K562 (cell line): ENCODE results near the gene MAD2L1BP. TPM values are rescaled to one million over a fixed set of nuclear protein-coding genes. Genes with fewer than 3 reads are reported as not detected.
"Not testable (repeated sequence)": the region's sequence is repeated elsewhere in the genome, so short reads cannot be mapped to it uniquely, and the experiment has no call there.

Source experiments
- ATAC-seq: fragments of 200-7000 bp; cut with Tn5 transposase; 3 replicates; pipeline ENCODE4 v1.9.1; 2020; ENCODE audit warnings: moderate library complexity
- BruUV-seq: library from RNA; stranded (reverse); fragments of 400-500 nt; replicated peaks from 2 replicates; lab custom pipeline; 2021; lab: Mats Ljungman, UMichigan
- CTCF ChIA-PET: fragments of 300-600 bp; formaldehyde crosslinking; extraction: SDS; loops from one replicate; lab custom pipeline; 2021; ENCODE audit warnings: low intra/inter-chr PET ratio; lab: Yijun Ruan, JAX
- POLR2A ChIA-PET: fragments of 300-600, 350-650 bp; sonication (Branson Sonifier 250); formaldehyde crosslinking; extraction: SDS; loops from one replicate; lab custom pipeline; 2021; ENCODE audit warnings: antibody characterized with exemption, inconsistent platforms; lab: Yijun Ruan, JAX
- DNase-seq, 4 experiments: peaks; one replicate each; pipeline versions ENCODE4 v3.0.0 to v3.0.0-alpha.2; 2011 to 2018; ENCODE audit warnings: low spot score in 3 of 4, mixed read lengths in 3 of 4; ENCODE audit errors: extremely low read depth in 1 of 4
- FAIRE-seq: peaks from 2 replicates; lab custom pipeline; 2011; peaks lifted over from hg19 to GRCh38; lab: Jason Lieb, UNC
- H2AFZ ChIP-seq: 2 replicates; pipeline ENCODE4 v1.6.0; 2011; ENCODE audit warnings: low read depth, low read length, control low read depth, inconsistent platforms
- H3K27ac ChIP-seq: fragments of 200-600 bp; 3 replicates; pipeline ENCODE4 v1.8.0; 2011; ENCODE audit warnings: low read depth, mild to moderate bottlenecking, control low read depth, inconsistent platforms, low read length, moderate library complexity, mixed read lengths; ENCODE audit errors: extremely low read depth
- H3K27me3 ChIP-seq, 2 experiments: fragments of 300-600 bp in 1 of 2; 2 replicates in 1 of 2; 3 replicates in 1 of 2; pipeline versions ENCODE4 v1.6.0 to v1.8.0; 2011; ENCODE audit warnings: inconsistent platforms in 2 of 2, low read length in 2 of 2, mild to moderate bottlenecking in 1 of 2, mixed read lengths in 1 of 2, moderate library complexity in 1 of 2; ENCODE audit not compliant: control insufficient read depth in 2 of 2, insufficient read depth in 2 of 2
- H3K36me3 ChIP-seq: fragments of 300-600 bp; 3 replicates; pipeline ENCODE4 v1.8.0; 2011; ENCODE audit warnings: mild to moderate bottlenecking, low read length, inconsistent platforms; ENCODE audit not compliant: control insufficient read depth, insufficient read depth
- H3K4me1 ChIP-seq, 2 experiments: fragments of 200-600 bp in 1 of 2; replicated peaks in 1 of 2; 2 replicates in 1 of 2; 3 replicates in 1 of 2; pipeline versions ENCODE4 v1.5.1 to v1.8.0; 2011; ENCODE audit warnings: inconsistent platforms in 2 of 2, low read length in 2 of 2, mild to moderate bottlenecking in 1 of 2, mixed read lengths in 1 of 2, moderate library complexity in 1 of 2; ENCODE audit not compliant: control insufficient read depth in 2 of 2, insufficient read depth in 2 of 2
- H3K4me2 ChIP-seq: 2 replicates; pipeline ENCODE4 v1.6.1; 2011; ENCODE audit warnings: low read length, control low read depth, inconsistent platforms, mixed read lengths; ENCODE audit not compliant: insufficient read depth
- H3K4me3 ChIP-seq: fragments of 200-600 bp; sonication (generic), shearing (Covaris generic); 2 replicates; pipeline ENCODE4 v1.5.1; 2016; ENCODE audit warnings: control low read depth, inconsistent platforms
- H3K79me2 ChIP-seq: fragments of 200-600 bp; 3 replicates; pipeline ENCODE4 v1.8.0; 2011; ENCODE audit warnings: low read length, inconsistent platforms; ENCODE audit not compliant: control insufficient read depth, insufficient read depth
- H3K9ac ChIP-seq, 2 experiments: 2 replicates each; pipeline versions ENCODE4 v1.6.0 to v1.6.1; 2011; ENCODE audit warnings: low read depth in 2 of 2, low read length in 2 of 2, control low read depth in 1 of 2, inconsistent platforms in 1 of 2, mild to moderate bottlenecking in 1 of 2, mixed read lengths in 1 of 2; ENCODE audit not compliant: insufficient read depth in 1 of 2
- H3K9me1 ChIP-seq: one replicate; pipeline ENCODE4 v1.6.0; 2011; ENCODE audit warnings: inconsistent platforms, mild to moderate bottlenecking, low read length, moderate library complexity; ENCODE audit not compliant: control insufficient read depth, insufficient read depth
- H3K9me3 ChIP-seq: replicated peaks from 2 replicates; pipeline ENCODE4 v1.5.1; 2011; ENCODE audit warnings: low read depth, low read length, inconsistent platforms; ENCODE audit not compliant: control insufficient read depth, insufficient read depth
- H4K20me1 ChIP-seq: replicated peaks from 2 replicates; pipeline ENCODE4 v1.6.1; 2011; ENCODE audit warnings: low read length, inconsistent platforms, mixed read lengths; ENCODE audit not compliant: control insufficient read depth, insufficient read depth
- ASH1L ChIP-seq: fragments of 450-650 bp; IDR thresholded peaks from 2 replicates; pipeline ENCODE4 v1.6.1; 2018; ENCODE audit warnings: borderline replicate concordance, mild to moderate bottlenecking, low read depth; ENCODE audit not compliant: partially characterized antibody
- CEBPG ChIP-seq, 3 experiments: fragments of 200-800 bp in 1 of 3; sonication (Bioruptor generic) in 1 of 3; sonication (generic) in 1 of 3; formaldehyde crosslinking in 1 of 3; IDR thresholded peaks in 2 of 3; conservative IDR thresholded peaks in 1 of 3; 2 replicates each; pipeline versions ENCODE4 v1.6.1 to v1.8.0; 2016 to 2022; ENCODE audit warnings: missing compliant biosample characterization in 2 of 3, missing genetic modification characterization in 2 of 3, mild to moderate bottlenecking in 1 of 3, missing genetic modification reagents in 1 of 3
- DDX20 ChIP-seq: fragments of 450-650 bp; IDR thresholded peaks from 2 replicates; pipeline ENCODE4 v1.6.1; 2016; ENCODE audit warnings: missing genetic modification characterization, low read depth, mild to moderate bottlenecking, missing compliant biosample characterization, moderate library complexity
- FIP1L1 ChIP-seq: fragments of 200-400 bp; formaldehyde crosslinking; IDR thresholded peaks from 2 replicates; pipeline ENCODE4 v1.6.1; 2018; ENCODE audit warnings: mild to moderate bottlenecking, low read depth, low read length; ENCODE audit not compliant: poor library complexity, severe bottlenecking
- MNT ChIP-seq, 2 experiments: fragments of 450-650 bp; conservative IDR thresholded peaks; 2 replicates each; pipeline ENCODE4 v1.6.1; 2017; ENCODE audit warnings: mild to moderate bottlenecking in 2 of 2, moderate library complexity in 2 of 2
- NBN ChIP-seq: fragments of 450-650 bp; IDR thresholded peaks from 2 replicates; pipeline ENCODE4 v1.6.1; 2016; ENCODE audit warnings: low read depth, mild to moderate bottlenecking
- POLR2H ChIP-seq: IDR thresholded peaks from 2 replicates; pipeline ENCODE4 v1.6.1; 2016; ENCODE audit warnings: missing genetic modification characterization, low read depth, mild to moderate bottlenecking, control low read depth, missing compliant biosample characterization, moderate library complexity
- ZNF121 ChIP-seq: sonication (generic); formaldehyde crosslinking; conservative IDR thresholded peaks from 2 replicates; pipeline ENCODE4 v1.8.0; 2022; ENCODE audit warnings: missing genetic modification reagents
- ZNF277 ChIP-seq: fragments of 250-450 bp; sonication (Bioruptor Pico); IDR thresholded peaks from 2 replicates; pipeline ENCODE4 v1.8.0; 2022; ENCODE audit warnings: inconsistent platforms, mild to moderate bottlenecking, moderate library complexity, borderline replicate concordance
- WGBS: fragments of 100-300 bp; shearing (Covaris generic); methylation state at CpG from one replicate; pipeline ENCODE4 v1.1.6; 2016; ENCODE audit warnings: low coverage, mixed read lengths; ENCODE audit not compliant: insufficient coverage; ENCODE audit errors: missing lambda C conversion rate; 5-methylcytosine and 5-hydroxymethylcytosine counted together
- in situ Hi-C: fragments of 300-500 bp; cut with MboI; formaldehyde crosslinking; loops from 4 replicates; pipeline ENCODE4 v1.15.0; 2018; ENCODE audit warnings: inconsistent platforms, mixed read lengths
- intact Hi-C: fragments of 100-400 bp; cut with micrococcal nuclease; formaldehyde crosslinking; loops from 2 replicates; pipeline ENCODE4 v1.14.2; 2022
- polyA plus RNA-seq, 8 experiments: library from polyadenylated mRNA; depleted of rRNA in 4 of 8; stranded (reverse) in 5 of 8; unstranded in 3 of 8; fragments of >200 nt; fragmentation: Nextera tagmentation in 2 of 8; fragmentation: Illumina TruSeq in 1 of 8; extraction: Ambion mirVana in 2 of 8; extraction: Trizol in 1 of 8; gene quantifications; 2 replicates each; pipeline versions ENCODE4 v1.2.1 to v1.2.3, GENCODE V29; 2011 to 2014; ENCODE audit warnings: inconsistent platforms in 1 of 8, missing spikeins in 1 of 8
- total RNA-seq, 7 experiments: library from RNA; depleted of rRNA in 6 of 7; stranded (reverse); fragments of >200 nt in 6 of 7; fragmentation: Illumina TruSeq in 2 of 7; extraction: Trizol in 2 of 7; gene quantifications; 2 replicates each; pipeline versions ENCODE4 v1.2.1 to v1.2.3, GENCODE V29; 2011 to 2021; ENCODE audit warnings: low replicate concordance in 1 of 7

Gene MAD2L1BP
- total and polyA plus RNA-seq, 9 of the 15 experiments (the other 6 are each of a cell fraction or from before 2014, with no cell fraction given), result 69.7 to 321 (median 111) TPM

- CTCF ChIA-PET, intact Hi-C loops, FAIRE-seq: not testable (repeated sequence)
Observed at GRCh38 chr6:43589564-43589963, 46.1 kb upstream of the MAD2L1BP start.

GRCh38 chr6:43593938-43594337 is 41.7 kb upstream of the MAD2L1BP start:
- intact Hi-C loops (no loop called here), in situ Hi-C loops (no loop called here)
- Histone ChIP-seq H4K20me1 (no peaks in the 10 kb centered on the region), H3K9me3 (no peaks in the 10 kb centered on the region), H3K9me1 (no peaks in the 10 kb centered on the region), H3K79me2 (no peaks in the 10 kb centered on the region), H3K27ac (no peak overlapping the region), H3K4me2 (no peak overlapping the region), H3K4me1 (no peaks in the 10 kb centered on the region), H3K27me3 (no peaks in the 10 kb centered on the region), H3K4me3 (no peak overlapping the region), H2AFZ (no peak overlapping the region), H3K9ac (no peak overlapping the region), H3K36me3 (peaks cover 70% of the 10 kb centered on the region)
- 63% methylated on average over 1 of the region's 1 CpG for WGBS
- ChIA-PET POLR2A (interaction anchor here (0.7 to 1.6 kb wide), 5 partner anchors 15 to 69 kb away, joined by 3 to 4 read pairs (median 3); partner anchors contain the start of gene XPO5), CTCF (no interaction called here)
- no peak for FAIRE-seq
- no peak for DNase-seq
- no TSS peak for BruUV-seq
- no peak for ATAC-seq
- no peak for TF ChIP-seq ASH1L
- TF ChIP-seq MNT (conservative IDR thresholded peaks at IDR 0.05), result no peak
- no peak for TF ChIP-seq DDX20 (tag)
- no peak for TF ChIP-seq NBN
- no peak for TF ChIP-seq ZNF277
- TF ChIP-seq POLR2H (tag), result 0 out of 2 replicates have a peak, but pooled peaks have one; percentile 16
- TF ChIP-seq CEBPG (CRISPR knock-in tag; IDR thresholded peaks at IDR 0.05), result no peak
- 0 out of 4 replicates have a peak, but pooled peaks of 1 of the 2 experiments have one; percentile 13 for TF ChIP-seq CEBPG (tag; conservative IDR thresholded peaks at IDR 0.05 in 1 of 2, IDR thresholded peaks at IDR 0.05 in 1 of 2)
- no peak for TF ChIP-seq FIP1L1

More at GRCh38 chr6:43589564-43589963, 46.1 kb upstream of the MAD2L1BP start:
- DNase-seq, H3K4me3 ChIP-seq, H3K9me1 ChIP-seq, H3K27me3 ChIP-seq, H3K79me2 ChIP-seq, H3K4me1 ChIP-seq, H3K4me2 ChIP-seq, H2AFZ ChIP-seq, H3K27ac ChIP-seq, H4K20me1 ChIP-seq, H3K9ac ChIP-seq, BruUV-seq, H3K9me3 ChIP-seq, POLR2A ChIA-PET, in situ Hi-C loops, ATAC-seq: not testable (repeated sequence)
- WGBS, result 80% methylated on average over 1 of the region's 1 CpG
- peak; percentile 52 for TF ChIP-seq ZNF121 (CRISPR knock-in tag)
- H3K36me3 ChIP-seq, result peaks cover 85% of the 10 kb centered on the region
